GM13976 (cell line): ENCODE results near the gene ZNF445.
"Not testable (repeated sequence)": the region's sequence is repeated elsewhere in the genome, so short reads cannot be mapped to it uniquely, and the experiment has no call there.

ENCODE experiments used
- DNase-seq: peaks from one replicate; pipeline ENCODE4 v3.0.0; 2012; ENCODE audit warnings: low spot score
- in situ Hi-C: fragments of 300-500 bp; cut with MboI; formaldehyde crosslinking; loops from one replicate; pipeline ENCODE4 v1.12.0; 2022; ENCODE audit warnings: low sequenced_read_pairs, mixed read lengths, inconsistent platforms; ENCODE audit not compliant: unreplicated experiment
- TF ChIP-seq, protein P1 (sequence below): IDR thresholded peaks from 2 replicates; pipeline ENCODE4 v1.5.1; 2012; ENCODE audit warnings: borderline replicate concordance, mild to moderate bottlenecking; ENCODE audit not compliant: insufficient read depth; ENCODE audit errors: extremely low read depth, missing control alignments, control extremely low read depth

ZNF445 gene

DNA sequence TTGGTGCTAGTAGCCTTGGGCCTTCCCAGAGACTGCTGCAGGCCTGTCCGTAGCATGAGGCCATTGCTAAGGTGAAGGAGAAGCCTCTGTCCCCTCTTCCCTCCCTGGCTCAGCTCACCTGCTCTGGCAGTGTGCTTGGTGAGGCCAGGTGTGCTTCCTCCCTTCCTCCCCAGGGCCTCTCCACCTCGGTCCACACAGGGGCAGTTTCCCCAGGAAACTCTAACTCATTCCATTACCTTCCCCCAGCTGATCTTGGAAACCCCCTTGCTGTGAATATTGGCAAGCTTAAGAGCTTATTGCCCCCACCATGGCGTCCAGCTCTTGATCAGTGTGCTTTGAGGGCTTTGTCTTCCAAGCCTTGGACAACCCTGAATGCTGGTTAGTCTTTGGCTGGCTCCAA lies 52.7 kb downstream of the ZNF445 start:
- no peak for DNase-seq
- TF ChIP-seq, protein P1, sequence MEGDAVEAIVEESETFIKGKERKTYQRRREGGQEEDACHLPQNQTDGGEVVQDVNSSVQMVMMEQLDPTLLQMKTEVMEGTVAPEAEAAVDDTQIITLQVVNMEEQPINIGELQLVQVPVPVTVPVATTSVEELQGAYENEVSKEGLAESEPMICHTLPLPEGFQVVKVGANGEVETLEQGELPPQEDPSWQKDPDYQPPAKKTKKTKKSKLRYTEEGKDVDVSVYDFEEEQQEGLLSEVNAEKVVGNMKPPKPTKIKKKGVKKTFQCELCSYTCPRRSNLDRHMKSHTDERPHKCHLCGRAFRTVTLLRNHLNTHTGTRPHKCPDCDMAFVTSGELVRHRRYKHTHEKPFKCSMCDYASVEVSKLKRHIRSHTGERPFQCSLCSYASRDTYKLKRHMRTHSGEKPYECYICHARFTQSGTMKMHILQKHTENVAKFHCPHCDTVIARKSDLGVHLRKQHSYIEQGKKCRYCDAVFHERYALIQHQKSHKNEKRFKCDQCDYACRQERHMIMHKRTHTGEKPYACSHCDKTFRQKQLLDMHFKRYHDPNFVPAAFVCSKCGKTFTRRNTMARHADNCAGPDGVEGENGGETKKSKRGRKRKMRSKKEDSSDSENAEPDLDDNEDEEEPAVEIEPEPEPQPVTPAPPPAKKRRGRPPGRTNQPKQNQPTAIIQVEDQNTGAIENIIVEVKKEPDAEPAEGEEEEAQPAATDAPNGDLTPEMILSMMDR: no peak
- in situ Hi-C loops: no loop called here

DNA sequence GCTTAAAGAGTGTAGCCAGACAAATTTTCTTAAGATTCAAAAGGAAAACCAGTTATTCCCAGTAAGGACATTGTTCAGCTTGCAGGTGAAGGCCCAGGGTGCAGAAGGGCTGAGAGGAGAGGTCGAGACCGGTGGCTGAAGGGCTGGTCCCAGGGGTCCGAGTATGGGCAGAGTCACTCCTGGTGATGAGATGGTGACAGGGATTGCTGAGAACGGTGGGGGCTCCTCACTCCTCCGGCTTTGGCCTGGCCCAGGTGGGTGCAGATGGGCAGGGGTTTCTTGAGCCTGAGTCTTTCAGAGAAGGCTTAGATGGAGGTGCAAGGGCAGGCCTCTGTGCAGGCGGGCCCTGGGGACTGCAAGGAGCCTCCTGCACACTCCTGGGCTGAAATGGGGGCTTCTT lies 56.2 kb downstream of the ZNF445 start:
- in situ Hi-C loops: no loop called here
- no peak for DNase-seq
- TF ChIP-seq, protein P1: no peak

DNA sequence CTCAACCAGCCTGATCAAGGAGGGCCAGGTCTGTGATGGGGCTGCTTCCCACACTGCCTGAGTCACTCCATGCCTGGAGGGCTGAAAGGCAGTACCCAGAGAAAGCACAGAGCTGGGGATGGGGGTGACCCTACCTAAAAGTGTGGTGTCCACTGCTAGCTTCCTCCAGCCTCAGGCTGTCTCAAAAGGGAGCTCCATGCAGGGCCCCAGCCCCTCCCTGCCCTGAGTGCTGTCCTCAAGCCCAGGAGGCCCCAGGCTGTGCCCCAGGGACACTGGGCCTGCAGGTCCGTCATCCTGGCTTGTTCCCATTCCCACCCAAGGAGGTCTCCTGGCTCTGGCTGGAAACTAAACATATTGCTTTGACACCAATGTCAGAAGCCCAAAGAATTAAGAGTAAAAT lies 56.8 kb downstream of the ZNF445 start:
- TF ChIP-seq, protein P1: no peak
- in situ Hi-C loops: no loop called here
- DNase-seq: no peak

DNA sequence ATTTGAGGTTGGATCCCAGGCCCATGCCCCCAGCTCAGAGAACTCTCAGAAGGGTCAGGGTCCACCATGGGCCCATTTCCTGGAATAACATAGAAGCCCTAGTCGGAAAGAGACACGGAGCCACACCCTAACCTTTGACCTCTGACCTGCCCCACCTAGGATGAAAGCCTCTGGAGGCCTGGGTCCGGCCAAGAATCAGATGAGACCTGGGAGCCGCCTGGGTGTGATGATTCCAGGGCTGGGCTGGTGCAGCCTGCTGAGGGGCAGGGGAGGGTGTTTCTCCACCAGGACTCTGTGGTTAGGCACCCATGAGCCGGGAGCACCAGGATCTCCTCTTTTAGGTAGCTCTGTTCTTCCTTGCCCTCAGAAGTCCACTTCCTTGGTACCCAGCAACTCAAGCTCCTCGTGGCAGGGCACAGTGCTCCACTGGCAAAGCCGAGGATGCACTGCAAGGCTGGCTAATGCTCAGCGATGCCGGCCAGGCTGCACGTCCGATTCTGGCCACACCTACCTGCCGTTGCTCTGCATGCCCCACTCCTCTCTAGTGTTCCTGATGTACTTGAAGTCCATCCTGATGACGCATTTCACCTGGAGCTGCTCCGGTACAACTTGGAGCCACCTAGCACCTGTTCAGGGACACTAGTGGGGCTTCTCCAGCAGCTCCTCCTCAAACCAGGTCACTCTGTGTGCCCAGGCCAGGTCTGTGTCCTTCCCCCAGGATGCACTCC lies 57.4 kb downstream of the ZNF445 start:
- TF ChIP-seq, protein P1: no peak
- in situ Hi-C loops: no loop called here
- no peak for DNase-seq

DNA sequence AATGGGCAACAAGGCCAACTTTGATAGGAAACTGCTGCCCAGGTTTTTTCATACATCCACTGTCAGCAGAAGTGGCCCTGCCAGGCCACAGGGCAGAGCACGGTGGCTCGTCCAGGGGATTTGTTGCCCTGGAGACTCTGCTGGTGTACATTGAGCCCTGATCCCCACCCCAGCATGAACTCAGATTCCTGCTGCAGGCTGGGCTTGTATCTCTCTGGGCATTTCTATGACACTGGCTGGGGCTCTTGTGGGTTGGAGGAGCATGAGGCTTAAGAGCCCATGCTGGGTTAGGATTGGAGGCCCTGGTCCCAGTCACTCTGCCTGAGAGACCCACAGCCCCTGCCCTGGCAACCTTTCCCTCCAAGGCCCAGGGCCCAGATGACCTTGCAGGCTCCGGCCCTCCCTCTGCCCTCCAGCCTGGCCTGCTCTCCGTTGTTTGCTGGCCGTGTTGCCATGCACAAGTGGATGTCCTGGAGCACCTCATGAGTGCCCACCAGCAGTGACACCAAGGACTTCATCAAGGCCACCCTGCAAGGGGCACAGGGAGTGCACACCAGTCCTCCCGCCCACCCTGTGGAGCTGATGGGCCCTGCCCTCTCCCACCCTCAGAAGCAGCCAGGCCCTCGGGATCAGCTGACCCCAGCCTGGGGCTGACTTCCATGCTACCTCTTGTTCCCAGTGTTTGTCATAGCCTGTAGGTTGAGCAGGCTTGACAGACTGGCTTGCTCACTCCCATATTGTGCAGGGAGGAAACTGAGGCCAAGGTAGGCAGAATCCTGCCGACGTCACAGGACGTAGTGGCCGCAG lies 58.2 kb downstream of the ZNF445 start:
- in situ Hi-C loops: no loop called here
- DNase-seq: no peak
- TF ChIP-seq, protein P1: no peak

DNA sequence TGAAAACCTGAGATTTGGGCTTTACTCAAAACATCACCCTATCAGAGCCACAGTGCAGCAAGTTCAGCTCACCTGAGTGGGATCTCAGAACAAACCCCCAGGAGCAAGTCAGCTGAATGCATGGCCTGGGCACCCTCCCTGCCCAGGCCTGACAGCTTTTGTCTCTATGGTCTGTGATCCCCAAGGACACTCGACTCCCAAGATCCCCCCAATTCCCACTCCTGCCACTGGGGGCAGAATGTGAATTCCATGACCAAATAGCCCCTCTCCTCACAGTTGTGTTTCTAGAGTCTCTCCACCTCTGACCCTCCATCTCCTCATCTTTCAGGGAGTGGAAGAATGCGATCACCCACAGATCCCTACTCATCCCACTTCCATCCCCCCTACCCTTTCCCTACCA lies 58.9 kb downstream of the ZNF445 start:
- no peak for DNase-seq
- TF ChIP-seq, protein P1: no peak
- in situ Hi-C loops: no loop called here

DNA sequence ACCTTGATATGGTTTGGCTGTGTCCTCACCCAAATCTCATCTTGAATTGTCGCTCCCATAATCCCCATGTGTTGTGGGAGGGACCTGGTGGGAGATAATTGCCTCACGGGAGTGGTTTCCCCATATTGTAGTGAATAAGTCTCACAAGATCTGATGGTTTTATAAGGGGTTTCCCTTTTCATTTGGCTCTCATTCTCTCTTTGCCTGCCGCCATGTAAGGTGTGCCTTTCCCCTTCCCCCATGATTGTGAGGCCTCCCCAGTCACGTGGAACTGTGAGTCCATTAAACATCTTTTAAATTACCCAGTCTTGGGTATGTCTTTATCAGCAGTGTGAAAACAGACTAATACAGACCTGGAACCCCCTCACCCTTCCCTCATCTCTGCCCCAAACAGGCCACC lies 59.4 kb downstream of the ZNF445 start:
- DNase-seq: not testable (repeated sequence)

More for the DNA sequence above, 59.4 kb downstream of the ZNF445 start:
- in situ Hi-C loops: not testable (repeated sequence)
